Ascending aorta (tissue), 2 donors: ENCODE measurements around the gene MUC5B. TPM values are rescaled to one million over a fixed set of nuclear protein-coding genes. Genes with fewer than 3 reads are reported as not detected.

Experiments
- DNase-seq, 2 donors: peaks; one replicate each; pipeline ENCODE4 v3.0.0-alpha.2; 2019; ENCODE audit warnings: low spot score in 2 of 2
- H3K27ac ChIP-seq, 2 donors: fragments of 200-600 bp; sonication (generic); one replicate each; pipeline ENCODE4 v1.5.1; 2016 to 2017; ENCODE audit warnings: mild to moderate bottlenecking in 1 of 2
- H3K27me3 ChIP-seq: fragments of 200-600 bp; sonication (generic); one replicate; pipeline ENCODE4 v1.5.1; 2017
- H3K36me3 ChIP-seq, 2 donors: fragments of 200-600 bp; sonication (generic); one replicate each; pipeline ENCODE4 v1.5.1; 2016
- H3K4me1 ChIP-seq, 2 donors: fragments of 200-600 bp; sonication (generic); one replicate each; pipeline ENCODE4 v1.5.1; 2016 to 2017; ENCODE audit warnings: mild to moderate bottlenecking in 1 of 2
- H3K4me3 ChIP-seq, 2 donors: fragments of 200-600 bp; sonication (generic); one replicate each; pipeline ENCODE4 v1.5.1; 2016 to 2017; ENCODE audit warnings: mild to moderate bottlenecking in 1 of 2
- H3K9me3 ChIP-seq, 2 donors: fragments of 200-600 bp; sonication (generic); one replicate each; pipeline ENCODE4 v1.5.1; 2016
- CTCF ChIP-seq, 3 experiments: fragments of 200-600 bp in 2 of 3; fragments of 450-650 bp in 1 of 3; sonication (generic) in 2 of 3; IDR thresholded peaks; one replicate each; pipeline ENCODE4 v1.5.1; 2016 to 2019; ENCODE audit warnings: antibody characterized with exemption in 3 of 3, mild to moderate bottlenecking in 1 of 3, moderate library complexity in 1 of 3
- intact Hi-C: fragments of 100-400 bp; cut with DNase I; formaldehyde crosslinking; loops from one replicate; pipeline ENCODE4 v1.15.1; 2023
- total RNA-seq: library from RNA; depleted of rRNA; stranded (reverse); fragments of >200 nt; gene quantifications from one replicate; pipeline ENCODE4 v1.1.0, GENCODE V29; 2016

The MUC5B gene
- total RNA-seq, 1 donor from 2014 or later, result under 0.01 TPM

- Histone ChIP-seq H3K4me1 (no peaks in the 10 kb centered on the region), H3K4me3 (no peak overlapping the region), H3K9me3 (no peaks in the 10 kb centered on the region), H3K27ac (no peak overlapping the region), H3K36me3 (no peaks in the 10 kb centered on the region), H3K27me3 (no peaks in the 10 kb centered on the region)
- intact Hi-C loops, result no loop called here
- TF ChIP-seq CTCF (IDR thresholded peaks at IDR 0.05), result no peak
- DNase-seq, result no peak
These were observed 3.9 kb upstream of the MUC5B start for GRCh38 chr11:1218788-1219445.

- H3K27me3 ChIP-seq, result no peaks in the 10 kb centered on the region
- DNase-seq, result no peak
- H3K27ac ChIP-seq, result no peak overlapping the region
- TF ChIP-seq CTCF (IDR thresholded peaks at IDR 0.05), result no peak
- no peaks in the 10 kb centered on the region for H3K9me3 ChIP-seq
- no peaks in the 10 kb centered on the region for H3K4me1 ChIP-seq
- no peaks in the 10 kb centered on the region for H3K36me3 ChIP-seq
- H3K4me3 ChIP-seq, result no peak overlapping the region
- intact Hi-C loops, result no loop called here
These were observed 3.4 kb upstream of the MUC5B start for GRCh38 chr11:1219446-1219833.

- Histone ChIP-seq H3K9me3 (no peaks in the 10 kb centered on the region), H3K27ac (no peak overlapping the region), H3K36me3 (no peaks in the 10 kb centered on the region), H3K27me3 (no peaks in the 10 kb centered on the region), H3K4me3 (no peak overlapping the region), H3K4me1 (no peaks in the 10 kb centered on the region)
- no peak for TF ChIP-seq CTCF (IDR thresholded peaks at IDR 0.05)
- intact Hi-C loops, result no loop called here
- no peak for DNase-seq
These were observed 2.7 kb upstream of the MUC5B start for GRCh38 chr11:1219834-1220815.

- intact Hi-C loops, result no loop called here
- no peak overlapping the region for H3K4me3 ChIP-seq
- H3K27ac ChIP-seq, result no peak overlapping the region
- no peaks in the 10 kb centered on the region for H3K27me3 ChIP-seq
- H3K9me3 ChIP-seq, result no peaks in the 10 kb centered on the region
- H3K4me1 ChIP-seq, result no peaks in the 10 kb centered on the region
- H3K36me3 ChIP-seq, result no peaks in the 10 kb centered on the region
- DNase-seq, result no peak
- no peak for TF ChIP-seq CTCF (IDR thresholded peaks at IDR 0.05)
These were observed 1.7 kb upstream of the MUC5B start for GRCh38 chr11:1220941-1221721.

- intact Hi-C loops, result no loop called here
- Histone ChIP-seq H3K27ac (no peak overlapping the region), H3K9me3 (no peaks in the 10 kb centered on the region), H3K36me3 (no peaks in the 10 kb centered on the region), H3K4me3 (no peak overlapping the region), H3K4me1 (no peaks in the 10 kb centered on the region), H3K27me3 (no peaks in the 10 kb centered on the region)
- TF ChIP-seq CTCF (IDR thresholded peaks at IDR 0.05), result no peak
- DNase-seq, result no peak
These were observed 986 bp upstream of the MUC5B start for GRCh38 chr11:1221848-1222311.
